H1 (cell line): ENCODE results near the gene C19orf12. TPM values are rescaled to one million over a fixed set of nuclear protein-coding genes. Genes with fewer than 3 reads are reported as not detected.

ENCODE experiments used
- CTCF ChIA-PET: fragments of 300-600 bp; sonication (Branson Sonifier 250); formaldehyde crosslinking; loops from one replicate; lab custom pipeline; 2021; ENCODE audit not compliant: partially characterized antibody; lab: Charles Lee
- POLR2A ChIA-PET: fragments of 300-600 bp; sonication (Branson Sonifier 250); formaldehyde crosslinking; loops from one replicate; lab custom pipeline; 2021; ENCODE audit warnings: inconsistent platforms; ENCODE audit not compliant: partially characterized antibody; lab: Charles Lee
- DNase-seq, 2 experiments: peaks; one replicate each; pipeline versions ENCODE4 v3.0.0 to v3.0.0-alpha.2; 2010 to 2022; ENCODE audit warnings: low spot score in 2 of 2, low read depth in 1 of 2, mixed read lengths in 1 of 2
- FAIRE-seq: peaks from 2 replicates; lab custom pipeline; 2011; peaks lifted over from hg19 to GRCh38; lab: Jason Lieb, UNC
- H2AFZ ChIP-seq: 2 replicates; pipeline ENCODE4 v1.8.1; 2012; ENCODE audit warnings: low read length, inconsistent platforms
- H2AK5ac ChIP-seq: 2 replicates; pipeline ENCODE4 v1.6.1; 2013; ENCODE audit warnings: low read depth, low read length
- H2BK120ac ChIP-seq: replicated peaks from 2 replicates; pipeline ENCODE3; 2013; ENCODE audit warnings: low read depth, low read length, inconsistent platforms
- H2BK12ac ChIP-seq: 2 replicates; pipeline ENCODE4 v1.6.1; 2013; ENCODE audit warnings: low read depth, low read length
- H2BK15ac ChIP-seq: 2 replicates; pipeline ENCODE4 v1.6.1; 2013; ENCODE audit warnings: low read length
- H2BK20ac ChIP-seq: 2 replicates; pipeline ENCODE4 v1.6.1; 2013; ENCODE audit warnings: low read length
- H2BK5ac ChIP-seq: 2 replicates; pipeline ENCODE4 v1.6.1; 2013; ENCODE audit warnings: low read depth, low read length
- H3K14ac ChIP-seq: 2 replicates; pipeline ENCODE4 v1.6.1; 2013; ENCODE audit warnings: inconsistent platforms; ENCODE audit not compliant: insufficient read length
- H3K18ac ChIP-seq: 2 replicates; pipeline ENCODE4 v1.6.1; 2013; ENCODE audit warnings: low read length; ENCODE audit errors: extremely low read depth
- H3K23ac ChIP-seq: 2 replicates; pipeline ENCODE4 v1.6.1; 2013; ENCODE audit warnings: inconsistent platforms; ENCODE audit not compliant: insufficient read length
- H3K23me2 ChIP-seq: 2 replicates; pipeline ENCODE4 v1.6.1; 2013; ENCODE audit warnings: low read depth, low read length
- H3K27ac ChIP-seq: 2 replicates; pipeline ENCODE4 v1.6.1; 2011; ENCODE audit warnings: low read depth, low read length, inconsistent platforms
- H3K27me3 ChIP-seq, 4 experiments: replicated peaks in 1 of 4; 1 replicate in 1 of 4; 2 replicates in 3 of 4; pipeline versions ENCODE4 v1.6.1 to v1.8.1; 2011 to 2013; ENCODE audit warnings: low read length in 3 of 4, mild to moderate bottlenecking in 3 of 4, inconsistent platforms in 2 of 4, mixed read lengths in 2 of 4, moderate library complexity in 1 of 4; ENCODE audit not compliant: control insufficient read depth in 3 of 4, insufficient read depth in 3 of 4; ENCODE audit errors: extremely low read depth in 1 of 4
- H3K36me3 ChIP-seq, 4 experiments: 2 replicates each; pipeline versions ENCODE4 v1.6.1 to v1.8.1; 2011 to 2013; ENCODE audit warnings: mild to moderate bottlenecking in 4 of 4, low read length in 3 of 4, moderate library complexity in 2 of 4, control low read depth in 1 of 4, inconsistent platforms in 1 of 4; ENCODE audit not compliant: insufficient read depth in 4 of 4, control insufficient read depth in 2 of 4
- H3K4ac ChIP-seq: replicated peaks from 2 replicates; pipeline ENCODE3; 2013; ENCODE audit warnings: low read length, low read depth, mixed read lengths, inconsistent platforms; ENCODE audit not compliant: insufficient read length
- H3K4me1 ChIP-seq, 4 experiments: replicated peaks in 1 of 4; 1 replicate in 1 of 4; 2 replicates in 3 of 4; pipeline versions ENCODE4 v1.6.1 to v1.8.1; 2011 to 2013; ENCODE audit warnings: low read length in 3 of 4, inconsistent platforms in 2 of 4, mixed read lengths in 1 of 4; ENCODE audit not compliant: insufficient read depth in 4 of 4, control insufficient read depth in 3 of 4
- H3K4me2 ChIP-seq, 2 experiments: 2 replicates each; pipeline versions ENCODE4 v1.6.1 to v1.8.1; 2011 to 2013; ENCODE audit warnings: low read depth in 2 of 2, low read length in 2 of 2, control low read depth in 1 of 2, inconsistent platforms in 1 of 2, mild to moderate bottlenecking in 1 of 2; ENCODE audit not compliant: insufficient read depth in 1 of 2
- H3K4me3 ChIP-seq, 4 experiments: fragments of 200-600, 300-600 bp in 1 of 4; sonication (generic), shearing (Covaris generic), sonication (Bioruptor Twin) in 1 of 4; 2 replicates each; pipeline versions ENCODE4 v1.5.1 to v1.8.1; 2011 to 2016; ENCODE audit warnings: low read length in 4 of 4, low read depth in 3 of 4, control low read depth in 2 of 4, inconsistent platforms in 2 of 4, mild to moderate bottlenecking in 2 of 4, mixed read lengths in 1 of 4, moderate library complexity in 1 of 4; ENCODE audit not compliant: insufficient read depth in 2 of 4; ENCODE audit errors: extremely low read depth in 1 of 4
- H3K56ac ChIP-seq: replicated peaks from 2 replicates; pipeline ENCODE3; 2013; ENCODE audit warnings: low read depth, mild to moderate bottlenecking, mixed read lengths, low read length, inconsistent platforms; ENCODE audit not compliant: insufficient read length
- H3K79me1 ChIP-seq: 2 replicates; pipeline ENCODE4 v1.6.1; 2013; ENCODE audit warnings: low read depth, low read length, control low read depth
- H3K79me2 ChIP-seq, 2 experiments: 2 replicates each; pipeline versions ENCODE4 v1.6.1 to v1.8.1; 2012 to 2013; ENCODE audit warnings: low read length in 2 of 2, mild to moderate bottlenecking in 2 of 2, inconsistent platforms in 1 of 2; ENCODE audit not compliant: insufficient read depth in 2 of 2, control insufficient read depth in 1 of 2
- H3K9ac ChIP-seq, 4 experiments: replicated peaks in 1 of 4; 1 replicate in 1 of 4; 2 replicates in 3 of 4; pipeline versions ENCODE4 v1.6.1 to v1.8.1; 2011 to 2013; ENCODE audit warnings: low read depth in 3 of 4, low read length in 3 of 4, control low read depth in 2 of 4, mild to moderate bottlenecking in 2 of 4, moderate library complexity in 2 of 4, inconsistent platforms in 1 of 4; ENCODE audit errors: extremely low read depth in 1 of 4
- H3K9me3 ChIP-seq, 2 experiments: 2 replicates each; pipeline versions ENCODE4 v1.6.1 to v1.8.1; 2012 to 2013; ENCODE audit warnings: mild to moderate bottlenecking in 2 of 2, moderate library complexity in 2 of 2, control low read depth in 1 of 2, inconsistent platforms in 1 of 2, low read depth in 1 of 2, low read length in 1 of 2, mixed read lengths in 1 of 2; ENCODE audit not compliant: insufficient read depth in 2 of 2
- H4K20me1 ChIP-seq, 2 experiments: replicated peaks in 1 of 2; 2 replicates each; pipeline versions ENCODE3 to v1.8.1; 2011 to 2013; ENCODE audit warnings: inconsistent platforms in 2 of 2, low read length in 2 of 2, mild to moderate bottlenecking in 1 of 2; ENCODE audit not compliant: insufficient read depth in 2 of 2, control insufficient read depth in 1 of 2
- H4K5ac ChIP-seq: 2 replicates; pipeline ENCODE4 v1.6.1; 2013; ENCODE audit warnings: low read length, low read depth, mixed read lengths, inconsistent platforms; ENCODE audit not compliant: insufficient read length
- H4K8ac ChIP-seq: 2 replicates; pipeline ENCODE4 v1.8.0; 2013; ENCODE audit warnings: mild to moderate bottlenecking, moderate library complexity, low read length, inconsistent platforms; ENCODE audit not compliant: insufficient read depth; ENCODE audit errors: extremely low read depth
- H4K91ac ChIP-seq: replicated peaks from 2 replicates; pipeline ENCODE3; 2013; ENCODE audit warnings: low read length, mixed read lengths, inconsistent platforms; ENCODE audit not compliant: insufficient read length
- SIN3A ChIP-seq, 2 experiments: IDR thresholded peaks in 1 of 2; conservative IDR thresholded peaks in 1 of 2; 2 replicates each; pipeline ENCODE4 v1.6.1; 2011 to 2012; ENCODE audit warnings: low read length in 2 of 2, improper control_type of control experiment in 1 of 2, low read depth in 1 of 2, mild to moderate bottlenecking in 1 of 2
- WGBS, 2 experiments: shearing (Covaris generic) in 1 of 2; methylation state at CpG; one replicate each; pipeline versions ENCODE4 v1.1.6 to v1.1.7; 2013 to 2015; ENCODE audit warnings: low lambda C conversion rate in 2 of 2, mixed read lengths in 2 of 2, inconsistent platforms in 1 of 2, low coverage in 1 of 2, missing lambda C conversion rate in 1 of 2; ENCODE audit not compliant: insufficient replicate concordance in 2 of 2, insufficient coverage in 1 of 2, insufficient read length in 1 of 2; ENCODE audit errors: extremely low coverage in 1 of 2, missing lambda C conversion rate in 1 of 2; 5-methylcytosine and 5-hydroxymethylcytosine counted together
- polyA plus RNA-seq, 7 experiments: library from polyadenylated mRNA; depleted of rRNA in 3 of 7; stranded (reverse) in 5 of 7; unstranded in 2 of 7; fragments of >200 nt in 5 of 7; fragments of 200-250 nt in 2 of 7; gene quantifications; 1 replicate in 5 of 7; 2 replicates in 1 of 7; 4 replicates in 1 of 7; pipeline versions ENCODE4 v1.2.1 to v1.2.3, GENCODE V29; 2011 to 2013; ENCODE audit warnings: missing spikeins in 2 of 7, mixed read lengths in 2 of 7
- total RNA-seq: library from RNA; stranded (reverse); fragmentation: NEBNext Ultra II Directional; extraction: Animal tissue kit (Norgen Biotek cat#: 25700); gene quantifications from 2 replicates; pipeline ENCODE4 v1.2.1, GENCODE V29; 2021

The C19orf12 gene
- total and polyA plus RNA-seq, 2 of the 8 experiments (the other 6 are each of a cell fraction or from before 2014, with no cell fraction given): 10.7 to 11.9 TPM

DNA sequence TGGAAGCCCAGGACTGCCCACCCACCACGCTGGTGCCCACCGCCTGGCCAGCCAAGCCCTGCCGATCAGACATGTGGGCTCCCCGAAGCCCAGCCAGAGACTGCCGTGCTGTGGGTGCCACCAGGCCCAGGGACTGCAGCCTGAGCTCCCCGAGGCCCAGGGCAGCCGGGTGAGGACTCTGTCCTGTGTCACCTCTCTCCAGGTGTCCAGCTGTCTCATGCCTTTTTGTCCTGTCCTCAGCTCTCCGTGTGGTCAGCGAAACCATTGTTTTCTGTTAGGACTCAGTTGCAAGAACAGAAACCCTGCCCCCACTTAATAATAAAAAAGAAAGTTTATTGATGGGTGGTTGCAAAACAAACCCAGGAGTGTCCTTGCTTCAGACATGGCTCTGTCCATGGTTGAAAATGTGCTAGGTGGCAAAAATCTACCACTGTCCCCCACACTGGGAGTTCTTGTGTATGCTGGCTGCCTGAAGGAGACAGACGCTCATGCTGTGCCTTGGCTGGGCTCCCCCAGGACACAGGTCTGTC, 39.9 kb downstream of the C19orf12 start:
- no peak overlapping the region for H2BK20ac ChIP-seq
- H3K14ac ChIP-seq: no peak overlapping the region
- peaks cover 3 to 12% of the 10 kb centered on the region in 2 experiments for H4K20me1 ChIP-seq
- no peak overlapping the region for H2BK15ac ChIP-seq
- H3K9me3 ChIP-seq: no peaks in the 10 kb centered on the region
- no peak overlapping the region for H3K4ac ChIP-seq
- H2AFZ ChIP-seq: no peak overlapping the region
- no peak overlapping the region for H2BK120ac ChIP-seq
- 91% methylated on average over 10 of the region's 10 CpGs; no CpG with 5 or more reads in 1 of the 2 experiments for WGBS, 2 experiments
- H3K4me1 ChIP-seq: no peaks in the 10 kb centered on the region; a peak in 1 of 7 replicates
- peaks cover 0 to 16% (median 3%) of the 10 kb centered on the region in 4 experiments; a peak in 5 of 8 replicates for H3K36me3 ChIP-seq
- H3K4me3 ChIP-seq: no peak overlapping the region
- no peak overlapping the region for H2AK5ac ChIP-seq
- POLR2A ChIA-PET: interaction anchor here (0.5 kb wide), 1 partner anchor 17 kb away, joined by 3 read pairs; no protein-coding TSS in a partner anchor
- no peak overlapping the region for H2BK5ac ChIP-seq
- H3K79me1 ChIP-seq: peaks cover 8% of the 10 kb centered on the region; the same call in 1 of the 2 replicates
- H3K23ac ChIP-seq: no peak overlapping the region
- H3K27me3 ChIP-seq: no peaks in the 10 kb centered on the region
- no peak overlapping the region for H4K5ac ChIP-seq
- H3K18ac ChIP-seq: no peak overlapping the region
- CTCF ChIA-PET: interaction anchor here (0.6 to 7.8 kb wide), 2 partner anchors 10 to 65 kb away, joined by 4 to 46 read pairs; no protein-coding TSS in a partner anchor
- no peak overlapping the region for H3K56ac ChIP-seq
- H4K8ac ChIP-seq: no peak overlapping the region
- FAIRE-seq (no peak), DNase-seq (no peak)
- H3K27ac ChIP-seq: no peak overlapping the region
- H3K4me2 ChIP-seq: no peak overlapping the region
- H3K79me2 ChIP-seq: peaks cover 0 to 19% of the 10 kb centered on the region in 2 experiments; a peak in 1 of 4 replicates
- no peak overlapping the region for H2BK12ac ChIP-seq
- no peak overlapping the region for H3K9ac ChIP-seq
- no peak for TF ChIP-seq SIN3A (conservative IDR thresholded peaks at IDR 0.05 in 1 of 2, IDR thresholded peaks at IDR 0.05 in 1 of 2; ENCODE audit: low read depth in 1 of 2, low read length in 2 of 2)
- no peak overlapping the region for H4K91ac ChIP-seq
- H3K23me2 ChIP-seq: no peaks in the 10 kb centered on the region
